Nucleus accumbens (tissue), 56 donors: ENCODE measurements around the gene MVK.
A peak's percentile ranks its signal among the peaks of the same experiment; 100 is the strongest.

Experiments used
- DNase-seq, 56 donors: peaks; one replicate each; lab custom pipeline; 2025; lab: John Stamatoyannopoulos, UW

Gene MVK

DNA sequence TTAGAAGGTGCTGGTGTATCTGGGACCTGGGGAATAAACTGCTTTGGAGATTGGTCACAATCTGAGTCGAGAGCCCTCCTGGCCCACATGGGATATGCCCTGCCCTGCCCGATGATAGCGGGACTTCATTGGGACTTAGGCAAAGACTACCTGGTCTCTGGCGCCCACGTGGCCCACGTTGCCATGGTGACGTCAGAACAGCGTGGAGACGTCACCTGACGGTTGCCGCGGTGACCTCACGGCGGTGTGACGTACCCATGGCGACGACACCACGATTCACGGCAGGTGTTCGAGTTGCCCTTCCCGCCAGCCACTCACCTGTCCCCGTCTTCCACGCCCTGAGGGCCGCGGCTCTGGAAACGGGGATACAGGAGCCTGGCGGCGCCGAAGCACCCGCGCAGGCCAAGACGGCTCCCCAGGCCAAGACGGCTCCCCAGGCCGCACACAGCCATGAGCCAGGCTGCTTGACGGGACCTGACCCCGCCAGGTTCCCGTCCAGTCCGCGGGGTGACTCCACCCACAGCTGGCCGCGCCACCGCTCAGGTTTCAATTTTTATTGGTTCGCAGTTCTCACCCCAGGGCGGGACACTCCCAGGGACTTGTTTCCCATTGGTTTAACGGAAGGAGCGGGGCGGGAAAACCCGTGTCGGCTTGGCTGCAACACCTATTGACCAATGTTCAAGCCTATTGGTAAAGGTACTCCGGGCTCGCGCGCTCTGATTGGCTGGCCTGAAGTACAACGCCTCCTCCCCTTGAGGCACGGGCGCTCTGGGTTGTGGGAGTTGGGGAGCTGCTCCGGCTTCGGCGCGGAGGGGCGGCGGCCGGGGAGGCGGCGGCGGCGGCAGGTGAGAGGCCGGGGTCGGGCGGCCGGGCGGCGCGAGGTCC lies at the start of gene MVK, which contains the start of gene MMAB:
TSS of gene MVK (plus strand) at position 766 of the 885 bp plus-strand sequence. CDS start 1,029 bp downstream, outside the sequence.
TSS of gene MMAB (minus strand) at position 476 of the 885 bp plus-strand sequence. CDS start at position 452, 24 bp downstream.
- DNase-seq, result peak; percentile 82 to 99 (median 98)

DNA sequence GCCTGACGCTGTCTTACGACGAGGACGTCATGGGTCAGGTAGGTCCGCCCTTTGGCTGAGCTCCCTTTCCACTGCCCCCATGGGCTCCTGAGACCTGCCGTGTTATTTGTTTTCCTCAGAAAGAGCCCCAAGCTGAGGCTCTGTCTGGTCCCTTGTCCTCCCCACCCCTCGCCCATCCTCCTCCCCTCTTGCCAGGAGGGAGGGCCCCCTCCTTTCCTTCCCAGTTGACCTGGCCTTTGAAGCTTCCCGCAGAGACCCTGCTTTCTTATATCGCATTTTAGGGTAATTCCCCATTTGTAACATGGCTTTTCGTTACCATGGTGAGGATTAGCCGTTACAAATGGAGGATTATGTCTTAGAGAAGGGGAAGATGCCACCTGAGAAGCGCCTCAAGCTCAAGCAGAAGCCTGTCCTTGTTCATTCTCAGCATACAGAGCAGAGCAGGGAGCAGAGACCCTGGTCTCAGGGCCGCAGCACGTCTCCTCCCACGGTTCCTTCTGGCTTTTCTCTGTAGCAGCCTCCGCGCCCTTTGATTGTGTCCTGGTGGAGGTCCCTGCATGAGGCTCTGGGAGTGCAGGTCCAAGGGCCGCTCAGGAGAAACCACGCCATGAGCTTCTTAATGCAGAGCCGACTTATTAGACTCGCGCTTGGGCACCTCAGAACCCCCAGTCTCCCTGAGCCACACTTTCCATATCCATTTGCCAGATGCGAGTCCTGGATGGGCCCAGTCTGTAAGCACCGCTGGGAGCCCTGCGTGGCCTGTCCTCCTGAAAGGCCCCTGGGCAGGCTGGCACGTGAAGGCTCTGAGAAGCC lies 48.9 kb upstream of the MVK start:
- no peak for DNase-seq

DNA sequence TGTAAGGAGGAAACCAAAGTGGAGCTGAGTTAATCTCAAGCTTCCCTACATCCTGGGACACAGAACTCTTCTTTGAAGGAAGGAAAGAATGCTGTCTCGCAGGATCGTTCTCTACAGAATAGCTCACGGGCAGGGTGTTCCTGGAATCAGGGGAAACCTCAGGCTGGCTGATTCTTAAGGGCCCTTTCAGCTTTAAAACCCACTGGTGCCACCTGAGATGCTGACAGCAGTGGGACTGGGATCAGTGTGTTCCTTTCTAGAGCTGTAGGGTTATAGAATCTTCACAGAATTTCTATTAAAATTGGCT lies 48.4 kb upstream of the MVK start:
- no peak for DNase-seq

DNA sequence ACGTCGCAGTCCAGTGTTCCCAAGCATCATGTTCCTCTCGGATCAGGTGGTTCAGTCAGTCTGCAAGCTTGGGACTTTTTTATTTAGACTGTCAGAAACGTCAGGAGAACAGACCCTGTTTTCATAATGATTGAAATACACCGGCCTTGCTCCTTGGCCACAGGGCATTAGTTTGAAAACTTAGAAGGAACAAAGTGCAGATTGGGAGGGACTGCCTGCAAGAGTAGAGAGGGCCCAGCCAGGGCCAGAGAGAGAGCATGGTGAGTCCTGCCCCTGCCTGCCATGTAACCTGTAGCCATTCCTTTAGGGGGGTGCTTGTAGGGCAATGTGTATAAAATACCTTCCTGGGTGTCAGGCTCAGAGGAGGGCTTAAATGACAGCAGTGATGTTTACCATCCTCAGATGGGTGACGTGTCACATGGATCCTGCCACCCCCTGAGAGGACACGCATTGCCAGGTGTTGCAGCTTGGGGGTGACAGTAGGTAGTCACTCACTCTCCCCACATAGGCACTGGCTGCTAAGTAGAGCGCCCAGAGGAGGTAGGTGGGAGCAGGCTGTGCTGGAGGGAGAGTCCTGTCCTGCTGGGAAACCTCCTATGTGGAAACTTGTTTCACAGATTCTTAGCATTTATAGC lies 46.0 kb upstream of the MVK start:
- peak in 1 of 56 donors; percentile 4 for DNase-seq

DNA sequence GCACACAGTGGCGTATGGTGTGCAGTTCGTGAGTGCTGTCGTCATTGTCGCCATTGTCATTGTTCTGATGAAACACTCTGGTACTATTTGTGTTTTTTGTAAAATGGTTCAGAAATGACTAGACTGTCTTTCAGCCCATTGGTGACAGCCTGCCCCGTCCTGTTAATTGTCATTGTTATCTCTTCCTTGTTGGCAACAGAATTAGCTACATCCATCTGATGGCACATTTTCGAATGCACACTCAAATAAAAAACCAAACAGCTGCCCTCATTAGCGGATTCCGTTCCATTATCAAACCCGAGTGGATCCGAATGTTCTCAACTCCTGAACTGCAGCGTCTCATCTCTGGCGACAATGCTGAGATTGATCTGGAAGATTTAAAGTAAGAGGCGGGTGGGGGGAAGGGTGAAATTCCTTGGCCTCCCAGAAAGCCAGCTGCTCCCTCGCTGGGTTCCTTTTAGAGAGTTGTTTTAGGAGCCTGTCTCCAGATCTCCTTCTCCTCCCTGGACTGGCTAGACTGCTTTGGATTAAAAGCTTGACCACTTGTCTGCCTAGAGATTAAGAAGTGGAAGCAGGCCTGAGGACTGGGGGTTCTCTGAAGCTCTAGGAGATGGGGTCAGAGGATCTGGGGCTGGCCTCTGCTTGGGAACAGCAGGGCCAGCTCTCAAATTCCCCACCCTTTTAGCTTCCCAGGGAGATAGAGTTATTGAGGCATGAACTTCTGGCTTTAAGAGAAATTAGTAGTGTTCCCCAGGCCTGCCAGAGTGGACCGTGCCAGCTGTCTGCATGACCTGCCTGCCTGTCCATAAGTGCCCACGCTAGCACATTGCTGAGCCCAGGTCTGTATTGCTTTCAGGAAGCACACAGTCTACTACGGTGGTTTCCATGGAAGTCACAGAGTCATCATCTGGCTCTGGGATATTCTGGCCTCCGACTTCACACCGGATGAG lies 43.6 kb upstream of the MVK start:
- peak in 3 of 56 donors; percentile 7 to 41 (median 35) for DNase-seq

DNA sequence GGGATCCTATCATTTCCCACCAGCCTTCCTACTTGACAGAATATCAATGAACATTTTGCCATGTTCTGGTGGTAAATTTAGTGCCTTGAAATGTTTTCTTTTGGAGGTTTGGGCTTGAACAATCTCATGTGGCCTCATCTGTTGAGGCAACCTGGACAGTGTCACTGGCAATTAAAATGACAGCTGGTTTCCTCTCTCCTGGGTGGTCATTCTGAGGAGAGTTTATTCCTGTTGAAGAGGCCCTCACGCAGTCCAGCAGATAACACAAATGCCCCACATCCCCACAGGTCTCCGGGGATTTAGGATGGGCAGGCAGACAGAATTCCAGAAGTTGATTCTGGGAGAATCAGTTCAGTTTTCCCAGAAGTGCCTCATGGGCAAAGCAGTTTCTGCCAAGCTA lies 42.2 kb upstream of the MVK start:
- no peak for DNase-seq

DNA sequence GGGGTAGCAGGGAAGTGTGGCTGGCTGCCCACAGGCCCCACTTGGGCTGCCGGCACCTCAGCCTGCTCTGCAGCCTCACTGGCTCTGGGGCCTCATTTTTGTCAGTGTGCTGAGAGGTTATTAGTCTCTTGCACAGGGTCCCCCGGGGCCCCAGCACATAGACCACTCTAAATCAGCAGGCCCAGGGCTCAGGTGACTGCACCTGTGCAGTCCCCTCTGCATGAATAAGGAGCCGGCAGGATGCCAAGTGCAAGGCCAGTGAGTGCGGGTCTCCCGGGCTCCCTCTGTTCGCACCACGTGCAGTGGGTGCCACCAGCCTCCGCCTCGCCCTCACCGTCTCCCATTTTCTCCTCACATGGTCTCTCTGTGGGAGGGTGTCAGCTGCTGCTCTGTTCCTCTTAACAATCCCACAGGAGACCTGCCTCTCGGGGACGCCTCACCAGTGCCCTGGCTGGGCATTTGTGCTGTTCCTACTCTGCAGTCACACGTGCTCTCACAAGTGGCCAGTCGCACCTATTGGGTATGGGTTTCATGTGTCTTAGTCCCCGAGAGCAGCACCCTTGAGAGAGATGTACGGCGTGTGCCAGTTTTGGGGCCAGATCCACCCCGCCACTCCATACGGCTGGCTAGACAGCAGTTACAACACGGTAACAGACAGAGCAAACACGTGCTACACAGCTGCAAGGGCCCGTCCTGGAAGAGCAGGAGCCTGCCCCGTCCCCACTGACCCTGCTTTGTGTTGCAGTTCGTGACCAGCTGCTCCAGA lies 40.7 kb upstream of the MVK start:
- DNase-seq, result no peak

DNA sequence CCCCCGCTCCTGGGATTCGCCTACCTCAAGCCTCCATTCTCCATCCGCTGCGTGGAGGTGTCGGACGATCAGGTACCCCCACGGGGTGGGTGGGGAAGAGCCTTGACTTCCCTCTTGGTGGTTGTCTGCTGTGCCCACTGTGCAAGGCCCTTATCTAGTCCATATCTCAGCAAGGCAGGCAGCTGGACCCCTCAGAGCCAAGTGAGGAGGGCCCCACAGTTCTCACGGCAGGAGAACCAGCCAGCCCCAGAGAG lies 40.2 kb upstream of the MVK start:
- DNase-seq, result no peak

DNA sequence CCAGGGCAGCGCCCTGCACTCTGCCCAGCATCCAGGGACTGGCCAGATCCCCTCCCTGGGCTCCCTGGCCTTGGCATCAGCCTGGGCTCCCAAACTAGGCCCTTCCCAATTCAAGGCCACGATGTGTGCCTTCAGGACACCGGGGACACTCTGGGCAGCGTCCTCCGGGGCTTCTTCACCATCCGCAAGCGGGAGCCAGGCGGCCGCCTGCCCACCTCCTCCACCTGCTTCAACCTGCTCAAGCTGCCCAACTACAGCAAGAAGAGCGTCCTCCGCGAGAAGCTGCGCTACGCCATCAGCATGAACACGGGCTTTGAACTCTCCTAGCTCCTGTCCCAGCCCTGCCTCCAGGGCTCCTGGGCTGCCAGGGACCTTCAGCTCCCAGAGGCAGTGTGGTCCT lies 39.1 kb upstream of the MVK start:
- DNase-seq, result no peak

DNA sequence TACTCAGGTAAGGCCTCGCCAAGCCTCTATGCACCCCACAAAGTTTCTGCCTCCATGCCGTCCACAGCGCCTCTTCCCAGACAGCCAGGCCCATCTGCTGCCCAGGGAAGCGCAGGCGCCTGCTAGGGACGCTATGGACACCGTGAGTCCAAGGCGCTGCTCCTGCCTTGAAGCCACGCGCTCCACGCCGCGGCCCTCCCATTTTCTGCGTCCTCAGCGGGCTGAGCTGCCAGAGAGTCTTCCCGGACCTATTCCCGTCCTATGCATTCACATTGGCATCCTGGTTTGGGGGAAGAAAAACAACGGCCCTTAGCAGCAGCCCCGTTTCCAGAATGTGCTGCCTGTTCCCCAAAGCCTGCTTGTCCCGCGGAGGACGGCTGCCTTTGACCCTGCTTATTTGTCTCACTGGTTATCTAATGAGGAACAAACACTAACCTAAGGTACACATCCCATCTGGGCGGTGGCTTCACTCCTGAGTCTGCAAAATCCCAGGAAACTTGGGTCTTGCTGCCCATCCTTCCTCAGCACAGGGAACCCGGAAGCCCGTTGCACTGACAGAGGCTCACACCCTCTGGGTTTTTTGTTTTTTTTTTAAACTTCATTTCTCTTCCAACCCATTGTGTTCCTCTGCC lies 38.2 kb upstream of the MVK start:
- DNase-seq, result no peak

DNA sequence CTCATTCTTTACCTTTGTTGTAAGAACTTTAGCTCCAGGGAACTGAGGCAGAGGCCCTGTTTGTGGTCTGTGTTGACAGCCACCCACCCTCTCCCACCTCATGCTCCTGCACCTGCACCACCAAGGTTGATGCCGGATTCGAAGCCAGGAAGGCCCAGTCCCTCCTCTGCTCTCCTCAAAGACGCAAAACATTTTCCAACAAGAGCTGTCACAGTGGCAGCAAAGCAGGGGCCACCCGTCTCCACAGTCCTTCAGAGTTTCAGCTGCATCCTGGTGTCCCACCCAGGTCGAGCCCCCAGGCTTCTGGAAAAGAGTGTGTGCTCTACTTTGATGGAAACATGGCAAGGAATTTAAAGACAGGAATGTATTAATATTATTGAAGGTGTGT lies 37.7 kb upstream of the MVK start:
- DNase-seq, result no peak

DNA sequence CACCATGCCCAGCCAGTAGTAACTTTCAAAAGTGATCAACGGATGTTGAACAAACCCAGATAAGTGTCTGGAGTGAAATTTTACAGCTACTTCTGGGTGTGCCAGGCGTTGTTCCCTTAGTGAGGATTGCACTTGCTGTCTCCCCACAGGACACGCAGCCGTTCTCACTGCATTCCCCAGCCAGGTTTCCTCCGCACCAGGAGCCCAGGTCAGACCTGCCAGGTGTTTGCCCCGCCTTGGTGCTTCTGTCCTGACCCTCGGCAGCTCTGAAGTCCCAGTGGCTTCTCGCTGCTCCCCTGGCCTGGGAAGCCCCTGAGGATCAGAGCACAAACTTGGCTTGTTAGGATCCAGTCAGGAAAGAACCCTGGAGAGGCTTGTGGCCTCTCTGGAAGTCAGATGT lies 36.5 kb upstream of the MVK start:
- DNase-seq, result no peak

DNA sequence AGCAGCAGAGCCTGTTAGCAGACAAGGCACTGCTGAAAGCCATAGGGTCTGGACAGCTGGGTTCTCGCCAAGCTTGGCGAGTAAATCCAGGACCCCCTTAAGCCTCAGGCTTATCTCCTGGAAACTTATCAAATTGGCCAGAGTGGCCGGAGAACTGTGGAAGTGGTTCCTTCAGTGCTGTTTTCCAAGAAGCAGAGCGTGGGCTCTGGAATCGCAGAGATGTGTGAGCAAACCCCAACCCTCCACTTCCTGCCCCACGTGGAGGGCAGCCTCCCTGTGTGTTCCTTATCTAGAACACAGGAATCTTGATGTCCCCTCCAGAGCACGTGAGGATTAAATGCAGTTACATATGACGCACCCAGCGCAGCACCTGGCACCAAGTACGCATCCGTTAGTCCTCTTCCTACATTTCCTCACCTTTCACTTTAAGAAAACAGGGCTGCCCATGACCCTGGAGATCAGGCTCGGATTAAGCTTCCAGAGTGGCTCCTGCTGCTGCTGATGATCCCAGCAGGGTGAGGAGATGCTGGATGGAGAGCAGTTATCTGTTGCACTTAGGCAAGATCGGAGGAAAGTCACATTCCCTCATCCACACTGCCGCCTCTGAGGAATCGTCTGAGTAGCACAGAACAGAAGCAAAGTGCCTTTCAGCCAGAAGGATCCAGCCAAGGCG lies 35.3 kb upstream of the MVK start:
- DNase-seq, result no peak

DNA sequence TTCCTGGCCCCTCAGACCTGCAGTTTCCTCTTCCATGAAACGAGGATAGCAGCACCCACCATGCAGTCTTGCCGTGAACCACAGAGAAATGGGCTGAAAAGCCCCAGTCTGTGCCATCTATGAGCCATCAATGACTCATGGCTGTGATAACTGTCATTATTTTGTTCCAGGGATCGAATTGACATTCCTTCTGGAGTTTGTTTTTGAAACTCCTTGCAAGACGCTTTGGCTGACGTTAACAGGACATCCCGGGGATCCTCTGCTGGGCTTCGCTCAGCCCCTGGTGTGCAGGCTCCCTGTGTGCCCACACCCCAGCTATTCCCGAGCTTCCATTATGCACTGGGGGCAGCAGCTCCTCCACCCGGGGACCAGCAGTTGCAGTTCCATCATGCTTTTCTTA lies 34.1 kb upstream of the MVK start:
- DNase-seq, result no peak

DNA sequence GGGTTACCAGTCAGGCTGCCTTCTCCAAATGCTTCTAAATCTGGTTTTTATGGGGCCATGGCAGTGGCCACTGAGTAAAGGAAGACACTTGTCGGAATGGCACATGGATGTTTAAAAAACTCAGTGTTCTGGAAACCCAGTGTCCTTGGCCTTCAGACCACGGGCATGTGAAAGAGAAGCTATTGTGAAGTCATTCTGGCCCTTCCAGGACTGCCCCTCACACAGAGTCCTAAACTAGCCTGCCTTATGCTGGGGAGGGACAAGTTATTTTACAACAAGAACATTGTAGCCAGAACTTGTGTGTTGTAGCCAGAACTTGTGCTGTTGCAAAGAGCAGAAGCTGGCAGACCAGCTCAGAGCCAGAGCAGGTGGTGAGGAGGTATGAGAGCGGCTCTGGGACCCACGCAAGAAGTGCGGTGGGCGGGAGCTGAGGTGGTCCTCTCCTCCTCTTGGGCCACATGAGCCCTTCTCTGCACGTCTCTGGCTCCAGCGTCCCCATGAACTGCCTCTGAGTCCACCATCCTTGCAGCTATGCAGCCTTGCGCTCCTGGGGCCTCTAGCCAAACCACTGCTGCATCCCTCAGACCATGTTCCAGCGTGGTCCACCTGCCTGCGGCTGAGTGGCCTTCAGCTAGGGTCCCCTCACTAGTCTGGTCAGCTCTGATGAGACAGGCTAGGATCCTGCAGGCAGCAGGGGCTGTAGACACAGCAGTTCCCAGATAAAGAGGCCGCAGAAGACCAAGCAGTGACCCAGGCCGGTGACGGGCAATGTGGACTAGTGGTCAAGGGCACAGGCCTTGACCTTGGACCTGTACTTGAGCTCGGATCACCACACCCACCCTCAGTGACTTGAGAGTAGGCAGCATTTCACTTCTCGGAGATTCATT lies 32.8 kb upstream of the MVK start:
- DNase-seq, result peak in 13 of 56 donors; percentile 10 to 61 (median 40)

DNA sequence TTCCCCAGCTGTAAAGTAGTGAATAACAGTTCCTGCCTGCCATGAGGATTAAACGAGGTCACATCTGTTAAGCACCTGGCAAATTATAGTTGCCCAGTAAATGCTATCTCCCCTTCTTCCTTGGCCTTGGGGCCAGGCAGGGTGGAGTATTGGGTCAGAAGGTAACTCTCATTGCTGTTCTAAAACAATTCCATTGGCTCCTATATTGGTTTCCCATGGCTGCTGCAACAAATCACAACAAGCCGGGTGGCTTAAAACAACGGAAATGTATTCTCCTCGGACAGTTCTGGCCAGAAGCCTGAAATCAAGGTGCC lies 32.2 kb upstream of the MVK start:
- DNase-seq, result no peak

DNA sequence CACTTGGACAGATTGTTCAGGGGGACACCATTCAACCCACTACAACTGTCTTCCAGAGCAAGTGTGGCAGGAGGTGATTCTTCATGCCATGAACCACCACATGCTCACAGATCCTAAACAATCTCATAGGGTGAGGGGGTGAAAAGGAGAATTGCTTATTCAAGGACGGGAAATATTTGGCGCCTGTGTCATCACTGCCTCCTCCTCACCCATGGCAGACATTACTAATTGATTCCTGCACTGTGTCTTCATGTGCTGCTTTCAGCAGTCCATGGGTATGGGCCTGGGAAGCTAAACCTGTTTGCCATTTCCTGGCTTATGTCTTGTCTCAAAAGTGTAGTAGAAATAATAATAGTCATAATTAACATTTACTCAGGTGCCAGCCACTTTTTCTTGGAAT lies 31.6 kb upstream of the MVK start:
- DNase-seq, result no peak

DNA sequence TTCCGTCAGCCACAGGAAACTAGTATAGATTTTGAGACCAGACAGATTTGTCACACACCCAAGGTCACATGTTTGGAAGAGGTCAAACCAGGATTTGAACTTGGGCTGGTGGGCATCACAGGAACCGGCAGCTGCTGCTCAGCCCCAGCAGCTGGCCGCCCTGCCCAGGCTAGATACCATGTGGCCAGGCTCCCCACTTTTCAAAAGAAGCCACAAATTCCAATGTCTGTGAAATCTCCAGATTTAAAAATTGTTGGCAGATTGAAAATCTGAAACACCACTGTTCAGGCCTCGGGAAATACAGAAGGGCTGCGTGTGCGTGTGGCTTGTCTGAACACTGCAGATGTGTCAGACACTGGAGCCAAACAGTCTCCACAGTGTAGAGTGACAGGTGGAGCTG lies 30.7 kb upstream of the MVK start:
- no peak for DNase-seq
